Stimulated activated CD4-positive, alpha-beta T cell treated with anti-CD3 and anti-CD28 coated beads, Interleukin-4, amount 100 ng/mL, for 1 hour (primary cell): ENCODE data around the gene SUSD4.

ENCODE experiments used
- DNase-seq: peaks from one replicate; pipeline ENCODE4 v3.0.0-alpha.2; 2020

Gene SUSD4

DNA sequence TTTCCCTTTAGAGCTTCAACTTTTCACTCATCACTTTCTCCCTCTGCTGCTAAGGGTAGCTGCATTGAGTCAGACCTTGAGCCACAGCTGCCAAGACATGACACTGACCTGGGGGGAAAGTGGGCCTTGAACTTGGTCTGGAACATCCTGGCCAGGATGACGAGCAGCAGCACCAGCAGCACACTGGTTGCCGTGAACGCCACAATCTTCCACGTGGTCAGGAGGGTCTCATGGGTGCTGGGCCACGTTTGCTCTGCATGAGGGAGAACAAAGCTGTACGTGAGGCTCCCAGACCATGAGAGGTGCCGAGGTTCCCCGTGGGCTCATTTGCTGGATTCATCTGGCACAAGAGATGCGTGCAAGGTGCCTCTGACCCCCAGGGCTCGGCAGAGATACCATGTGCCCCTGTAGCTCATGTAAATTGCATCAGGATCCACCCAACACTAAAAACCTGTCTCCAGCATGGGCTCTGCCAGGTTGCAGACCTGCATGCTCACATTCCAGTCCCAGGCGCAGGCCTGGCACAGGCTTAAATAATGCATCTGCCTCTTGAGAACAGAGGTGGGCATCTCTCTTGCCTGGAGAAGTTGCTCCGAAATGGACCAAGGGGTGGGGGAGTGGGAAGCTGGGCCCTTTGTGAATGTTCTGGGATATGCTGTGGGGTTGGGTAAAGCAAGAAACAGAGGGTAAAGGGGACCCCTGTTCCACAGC, 136.3 kb downstream of the SUSD4 start:
- DNase-seq = no peak

- DNase-seq = no peak
Observed at GRCh38 chr1:223227031-223227430, 136.9 kb downstream of the SUSD4 start.

DNA sequence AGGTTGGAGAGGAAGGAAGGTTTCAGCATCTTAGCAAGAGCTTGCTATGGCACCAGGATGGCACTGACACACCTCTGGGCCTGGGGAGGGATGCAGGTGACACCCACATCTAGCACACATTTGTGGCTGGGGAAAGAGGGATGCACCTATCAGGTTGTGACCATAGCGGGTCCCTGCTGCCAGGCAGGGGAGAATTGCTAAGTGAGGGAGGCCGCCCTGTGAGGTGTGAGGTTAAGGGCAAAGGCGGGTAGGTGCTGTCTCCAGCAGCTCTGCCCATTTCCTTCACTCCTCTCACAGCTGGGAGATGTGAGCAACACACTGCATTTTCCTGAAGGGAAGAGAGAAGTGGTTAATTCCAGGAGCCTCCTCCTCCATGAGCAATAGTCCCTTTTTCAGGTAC, 137.7 kb downstream of the SUSD4 start:
- DNase-seq = no peak

- no peak for DNase-seq
Observed at GRCh38 chr1:223225481-223225880, 138.5 kb downstream of the SUSD4 start.

DNA sequence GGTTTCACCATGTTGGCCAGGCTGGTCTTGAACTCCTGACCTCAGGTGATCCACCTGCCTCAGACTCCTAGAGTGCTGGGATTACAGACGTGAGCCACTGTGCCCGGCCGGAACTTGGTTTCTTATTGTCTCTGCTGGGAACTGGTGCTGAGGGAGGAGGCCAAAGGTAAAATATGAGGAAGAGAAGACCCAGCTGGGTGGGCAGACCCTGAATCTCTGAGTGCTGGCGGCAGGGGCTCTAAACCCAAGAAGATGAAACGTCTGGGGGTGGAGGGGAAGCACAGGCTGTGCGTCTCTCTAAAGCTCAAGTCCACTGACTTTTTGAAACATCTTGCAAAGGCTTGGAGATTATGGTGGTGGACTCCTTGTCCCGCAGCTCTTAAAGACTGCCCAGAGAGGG, 138.9 kb downstream of the SUSD4 start:
- no peak for DNase-seq

DNA sequence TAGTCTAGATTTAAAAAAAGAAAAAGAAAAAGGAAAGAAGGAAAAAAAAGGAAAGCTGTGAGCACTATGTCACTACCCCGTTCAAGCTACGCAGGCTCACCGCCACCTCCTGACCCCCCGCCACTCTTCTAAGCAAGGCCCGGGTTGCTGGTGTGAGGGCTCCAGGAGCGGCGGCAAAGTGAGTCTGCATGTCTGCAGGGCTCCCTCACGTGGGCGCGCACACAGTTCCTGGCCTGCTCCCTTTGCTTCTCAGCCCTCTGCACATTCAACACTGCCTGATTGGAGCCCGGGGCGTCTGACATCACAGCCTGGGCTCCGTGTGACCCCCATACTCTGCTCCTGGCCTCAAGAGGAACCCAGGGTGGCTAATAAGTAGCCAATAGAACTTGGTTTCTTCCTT, 139.5 kb downstream of the SUSD4 start:
- no peak for DNase-seq

GRCh38 chr1:223223091-223223995, 140.6 kb downstream of the SUSD4 start:
- DNase-seq = no peak

DNA sequence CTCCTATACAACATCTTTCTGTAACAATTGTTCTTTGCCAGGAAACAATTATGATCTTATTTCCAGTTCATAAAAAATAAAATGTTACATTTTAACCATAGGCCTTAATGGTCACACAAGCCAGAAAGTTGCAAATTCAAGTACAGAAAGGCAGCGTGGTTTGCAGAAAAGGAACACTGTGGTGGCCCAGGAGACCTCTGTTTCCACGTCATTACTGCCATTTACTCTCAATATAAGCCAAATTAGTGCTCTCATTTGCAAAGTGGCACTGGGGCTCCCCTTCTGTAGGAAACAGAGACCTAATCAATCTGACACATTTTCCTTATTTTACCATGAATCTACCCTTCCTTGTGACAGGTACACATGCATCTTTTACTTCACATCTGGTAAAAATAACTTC, 141.6 kb downstream of the SUSD4 start:
- DNase-seq = no peak

DNA sequence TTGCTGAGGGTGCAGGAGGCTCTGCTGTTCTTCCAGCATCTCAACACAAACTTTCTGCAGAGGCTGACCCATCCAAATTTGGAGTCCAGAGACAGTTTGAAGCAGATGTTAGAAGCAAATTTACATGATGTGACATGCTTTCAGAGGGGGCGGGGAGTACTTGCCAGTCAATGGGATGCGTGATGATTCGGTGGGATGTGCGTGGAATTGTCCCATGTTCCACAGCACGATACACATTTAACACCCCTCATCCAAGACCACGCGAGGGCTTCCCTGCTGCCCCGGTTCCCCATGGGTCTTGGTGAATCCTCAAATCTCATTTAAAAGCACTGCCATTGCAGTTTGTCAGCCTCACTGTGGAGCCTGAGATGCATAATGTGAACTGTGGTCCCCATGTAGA, 142.3 kb downstream of the SUSD4 start:
- no peak for DNase-seq

GRCh38 chr1:223219846-223220610, 143.9 kb downstream of the SUSD4 start:
- DNase-seq = no peak

GRCh38 chr1:223219318-223219635, 144.7 kb downstream of the SUSD4 start:
- no peak for DNase-seq

DNA sequence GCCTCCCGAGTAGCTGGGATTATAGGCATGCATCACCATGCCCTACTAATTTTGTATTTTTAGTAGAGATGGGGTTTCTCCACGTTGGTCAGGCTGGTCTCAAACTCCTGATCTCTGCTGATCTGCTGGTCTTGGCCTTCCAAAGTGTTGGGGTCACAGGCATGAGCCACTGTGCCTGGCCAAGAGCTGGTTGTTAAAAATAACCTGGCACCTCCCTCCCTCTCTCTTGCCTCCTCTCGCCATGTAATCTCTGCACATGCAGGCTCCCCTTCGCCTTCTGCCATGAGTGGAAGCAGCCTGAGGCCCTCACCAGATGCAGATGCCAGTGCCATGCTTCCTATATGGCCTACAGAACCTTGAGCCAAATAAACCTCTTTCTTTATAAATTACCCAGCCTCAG, 146.2 kb downstream of the SUSD4 start:
- DNase-seq = no peak

GRCh38 chr1:223216531-223217205, 147.3 kb downstream of the SUSD4 start:
- no peak for DNase-seq

- no peak for DNase-seq
Observed at GRCh38 chr1:223216074-223216473, 147.9 kb downstream of the SUSD4 start.

- no peak for DNase-seq
Observed at GRCh38 chr1:223215026-223215425, 148.9 kb downstream of the SUSD4 start.

DNA sequence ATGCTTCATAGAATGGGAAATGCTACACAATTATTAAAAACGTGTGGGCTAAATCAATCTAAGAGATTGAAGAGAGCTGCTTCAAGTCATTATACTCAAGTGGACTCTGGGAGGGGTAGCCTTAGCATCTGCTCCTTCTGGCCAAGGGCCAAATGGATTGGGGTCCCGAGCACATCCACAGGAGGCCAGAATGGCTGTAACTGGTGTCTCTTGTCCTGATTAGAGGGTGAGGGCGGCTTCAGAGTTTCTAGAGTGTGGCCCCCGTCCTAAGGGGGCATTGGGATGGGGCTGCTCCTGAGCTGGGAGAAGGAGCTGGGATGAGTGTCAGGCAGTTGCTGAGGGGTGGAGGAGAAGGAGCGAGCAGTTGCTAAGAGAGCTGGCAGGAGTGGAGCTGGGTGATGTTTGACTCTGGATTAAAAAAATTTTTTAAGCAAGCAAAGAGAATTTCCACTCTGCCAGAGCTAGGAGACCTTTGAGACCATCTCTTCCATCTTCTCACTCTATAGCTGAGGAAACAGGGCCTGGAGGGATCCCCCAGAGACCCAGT, 149.6 kb downstream of the SUSD4 start:
- no peak for DNase-seq

- no peak for DNase-seq
Observed at GRCh38 chr1:223212441-223212840, 151.5 kb downstream of the SUSD4 start.

GRCh38 chr1:223211323-223211985, 152.5 kb downstream of the SUSD4 start:
- DNase-seq = no peak

DNA sequence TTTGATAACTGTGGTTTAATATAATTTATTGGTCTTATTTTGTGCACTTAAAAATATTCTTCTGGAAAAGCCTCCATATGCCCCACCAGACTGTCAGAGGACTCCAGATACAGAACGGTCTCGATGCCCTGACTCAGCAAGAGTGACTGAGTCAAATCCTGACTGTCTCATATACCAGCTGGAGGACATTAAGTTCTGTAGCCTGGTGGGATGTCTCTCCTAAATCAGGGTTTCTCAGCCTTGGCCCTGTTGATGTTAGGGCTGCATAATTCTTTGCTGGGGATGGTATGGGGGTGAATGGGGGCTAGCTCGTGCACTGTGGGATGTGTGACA, 153.2 kb downstream of the SUSD4 start:
- no peak for DNase-seq

- DNase-seq = no peak
Observed at GRCh38 chr1:223209992-223210787, 153.8 kb downstream of the SUSD4 start.

DNA sequence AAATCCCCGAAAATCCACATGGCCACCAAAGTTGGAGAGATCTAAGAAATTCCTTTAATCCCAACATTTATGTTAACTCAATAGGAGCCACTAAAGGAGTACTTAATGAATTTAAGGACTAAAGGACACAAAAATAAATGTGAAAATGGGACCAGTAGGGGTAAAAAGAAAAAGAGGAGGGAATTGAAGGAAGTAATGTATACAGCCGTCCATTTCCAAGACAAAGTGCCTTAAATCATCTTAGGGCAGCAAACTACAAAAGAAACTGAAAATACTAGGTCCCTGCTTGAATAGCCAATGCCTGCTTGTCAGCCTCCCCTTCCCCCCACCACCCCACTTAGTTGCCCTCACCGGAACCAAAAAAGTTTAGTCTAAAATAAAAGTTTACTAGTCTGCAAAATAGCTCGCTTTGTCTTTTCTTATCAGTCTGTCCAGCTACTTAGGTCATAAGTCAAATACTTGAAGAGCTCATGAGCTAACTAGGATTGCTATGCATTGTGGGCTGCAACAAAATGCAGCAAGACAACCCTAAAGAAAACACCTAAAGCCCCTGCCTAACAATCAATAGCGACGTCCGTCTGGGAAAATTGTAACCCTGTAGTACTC, 154.6 kb downstream of the SUSD4 start:
- DNase-seq = no peak
